Rectal smooth muscle tissue (tissue), 1 donor: ENCODE data around the gene TBKBP1.
"Not testable (repeated sequence)": the region's sequence is repeated elsewhere in the genome, so short reads cannot be mapped to it uniquely, and the experiment has no call there.

ENCODE experiments used
- H3K27ac ChIP-seq: one replicate; pipeline ENCODE4 v1.7.0; 2013; ENCODE audit warnings: low read depth, low read length, inconsistent platforms
- H3K27me3 ChIP-seq: one replicate; pipeline ENCODE4 v1.7.0; 2013; ENCODE audit warnings: low read length; ENCODE audit not compliant: control insufficient read depth, insufficient read depth
- H3K36me3 ChIP-seq: one replicate; pipeline ENCODE4 v1.7.0; 2013; ENCODE audit warnings: low read length; ENCODE audit not compliant: control insufficient read depth, insufficient read depth
- H3K4me1 ChIP-seq: one replicate; pipeline ENCODE4 v1.7.0; 2013; ENCODE audit warnings: low read length; ENCODE audit not compliant: control insufficient read depth, insufficient read depth
- H3K4me3 ChIP-seq: one replicate; pipeline ENCODE4 v1.7.0; 2013; ENCODE audit warnings: low read length
- H3K9ac ChIP-seq: one replicate; pipeline ENCODE4 v1.7.0; 2013; ENCODE audit warnings: low read length

The TBKBP1 gene

GRCh38 chr17:47663912-47664623, 29.9 kb upstream of the TBKBP1 start:
- Histone ChIP-seq H3K27ac (no peak overlapping the region), H3K27me3 (no peaks in the 10 kb centered on the region), H3K4me1 (peaks cover 7% of the 10 kb centered on the region), H3K4me3 (no peak overlapping the region), H3K36me3 (peaks cover 49% of the 10 kb centered on the region), H3K9ac (no peak overlapping the region)

GRCh38 chr17:47664624-47664941, 29.4 kb upstream of the TBKBP1 start:
- Histone ChIP-seq H3K36me3 (peaks cover 52% of the 10 kb centered on the region), H3K4me1 (peaks cover 5% of the 10 kb centered on the region), H3K4me3 (no peak overlapping the region), H3K9ac (no peak overlapping the region), H3K27ac (no peak overlapping the region), H3K27me3 (no peaks in the 10 kb centered on the region)

- no peaks in the 10 kb centered on the region for H3K27me3 ChIP-seq
- H3K4me1 ChIP-seq, result no peaks in the 10 kb centered on the region
- no peak overlapping the region for H3K4me3 ChIP-seq
- no peak overlapping the region for H3K27ac ChIP-seq
- H3K36me3 ChIP-seq, result peaks cover 62% of the 10 kb centered on the region
- no peak overlapping the region for H3K9ac ChIP-seq
Observed at GRCh38 chr17:47665655-47666054, 28.3 kb upstream of the TBKBP1 start.

GRCh38 chr17:47669081-47669480, 24.9 kb upstream of the TBKBP1 start:
- no peaks in the 10 kb centered on the region for H3K27me3 ChIP-seq
- no peak overlapping the region for H3K9ac ChIP-seq
- H3K4me3 ChIP-seq, result no peak overlapping the region
- peaks cover 62% of the 10 kb centered on the region for H3K36me3 ChIP-seq
- H3K4me1 ChIP-seq, result no peaks in the 10 kb centered on the region
- no peak overlapping the region for H3K27ac ChIP-seq

GRCh38 chr17:47670064-47670463, 23.9 kb upstream of the TBKBP1 start:
- Histone ChIP-seq H3K36me3 (peaks cover 62% of the 10 kb centered on the region), H3K27ac (no peak overlapping the region), H3K4me3 (no peak overlapping the region), H3K27me3 (no peaks in the 10 kb centered on the region), H3K4me1 (no peaks in the 10 kb centered on the region), H3K9ac (no peak overlapping the region)

GRCh38 chr17:47674499-47674898, 19.5 kb upstream of the TBKBP1 start:
- Histone ChIP-seq H3K27ac (no peak overlapping the region), H3K36me3 (peaks cover 68% of the 10 kb centered on the region), H3K27me3 (no peaks in the 10 kb centered on the region), H3K9ac (no peak overlapping the region), H3K4me1 (no peaks in the 10 kb centered on the region), H3K4me3 (no peak overlapping the region)

GRCh38 chr17:47675380-47676198, 18.4 kb upstream of the TBKBP1 start:
- H3K4me1 ChIP-seq, result no peaks in the 10 kb centered on the region
- no peak overlapping the region for H3K27ac ChIP-seq
- peaks cover 65% of the 10 kb centered on the region for H3K36me3 ChIP-seq
- no peaks in the 10 kb centered on the region for H3K27me3 ChIP-seq
- no peak overlapping the region for H3K9ac ChIP-seq
- H3K4me3 ChIP-seq, result no peak overlapping the region

- no peak overlapping the region for H3K27ac ChIP-seq
Observed at GRCh38 chr17:47676199-47676472, 17.8 kb upstream of the TBKBP1 start.

GRCh38 chr17:47676510-47677165, 17.3 kb upstream of the TBKBP1 start:
- Histone ChIP-seq H3K4me1 (no peaks in the 10 kb centered on the region), H3K27ac (no peak overlapping the region), H3K9ac (no peak overlapping the region), H3K4me3 (no peak overlapping the region), H3K36me3 (peaks cover 67% of the 10 kb centered on the region), H3K27me3 (no peaks in the 10 kb centered on the region)

More at GRCh38 chr17:47676199-47676472, 17.8 kb upstream of the TBKBP1 start:
- H3K4me1 ChIP-seq, result no peaks in the 10 kb centered on the region
- H3K27me3 ChIP-seq, result no peaks in the 10 kb centered on the region
- H3K9ac ChIP-seq, result no peak overlapping the region
- no peak overlapping the region for H3K4me3 ChIP-seq
- H3K36me3 ChIP-seq, result peaks cover 67% of the 10 kb centered on the region

GRCh38 chr17:47678196-47678595, 15.8 kb upstream of the TBKBP1 start:
- no peak overlapping the region for H3K9ac ChIP-seq
- peaks cover 61% of the 10 kb centered on the region for H3K36me3 ChIP-seq
- no peak overlapping the region for H3K27ac ChIP-seq
- H3K27me3 ChIP-seq, result no peaks in the 10 kb centered on the region
- no peak overlapping the region for H3K4me3 ChIP-seq
- H3K4me1 ChIP-seq, result no peaks in the 10 kb centered on the region

- Histone ChIP-seq H3K4me3 (no peak overlapping the region), H3K36me3 (peaks cover 29% of the 10 kb centered on the region), H3K4me1 (no peaks in the 10 kb centered on the region), H3K27me3 (no peaks in the 10 kb centered on the region), H3K9ac (no peak overlapping the region), H3K27ac (no peak overlapping the region)
Observed at GRCh38 chr17:47682138-47682537, 11.8 kb upstream of the TBKBP1 start.

GRCh38 chr17:47682727-47683126, 11.2 kb upstream of the TBKBP1 start:
- H3K4me3 ChIP-seq, H3K27ac ChIP-seq, H3K27me3 ChIP-seq, H3K9ac ChIP-seq, H3K4me1 ChIP-seq: not testable (repeated sequence)
- H3K36me3 ChIP-seq, result peaks cover 26% of the 10 kb centered on the region
